Ovary (tissue), 3 donors: ENCODE data around the gene TMEM63B.

Source experiments
- EP300 ChIP-seq: sonication (generic); formaldehyde crosslinking; IDR thresholded peaks from one replicate; pipeline ENCODE4 v1.6.1; 2017; ENCODE audit warnings: antibody characterized with exemption
- TF ChIP-seq, protein P1 (sequence below), 3 donors: fragments of 450-650 bp in 2 of 3; fragments of 200-600 bp in 1 of 3; IDR thresholded peaks; one replicate each; pipeline versions ENCODE4 v1.5.1 to v1.8.0; 2016 to 2022; ENCODE audit warnings: antibody characterized with exemption in 3 of 3, mild to moderate bottlenecking in 1 of 3
- donor health status: DM: no; HTN: no; CAD: no.

DNA sequence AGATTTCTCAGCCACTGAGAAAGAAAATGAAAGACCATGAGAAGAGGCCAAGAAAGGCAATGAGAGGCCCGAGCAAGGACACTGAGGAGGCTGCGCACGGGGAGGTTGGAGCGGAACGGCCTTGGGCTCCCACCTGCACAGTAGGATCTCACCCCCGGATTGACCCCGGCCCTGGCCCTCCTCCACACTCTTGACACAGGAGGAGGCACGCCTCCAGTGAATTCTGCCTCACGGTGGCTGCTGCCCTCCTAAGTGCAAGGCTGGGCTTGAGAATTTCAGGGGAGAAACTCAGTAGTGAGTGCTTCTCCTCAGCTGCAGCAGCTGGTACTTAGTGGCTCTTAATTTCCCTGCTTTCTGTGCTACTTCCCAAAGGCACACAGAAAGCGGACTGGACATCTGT lies 18.1 kb upstream of the TMEM63B start:
- TF ChIP-seq, protein P1, sequence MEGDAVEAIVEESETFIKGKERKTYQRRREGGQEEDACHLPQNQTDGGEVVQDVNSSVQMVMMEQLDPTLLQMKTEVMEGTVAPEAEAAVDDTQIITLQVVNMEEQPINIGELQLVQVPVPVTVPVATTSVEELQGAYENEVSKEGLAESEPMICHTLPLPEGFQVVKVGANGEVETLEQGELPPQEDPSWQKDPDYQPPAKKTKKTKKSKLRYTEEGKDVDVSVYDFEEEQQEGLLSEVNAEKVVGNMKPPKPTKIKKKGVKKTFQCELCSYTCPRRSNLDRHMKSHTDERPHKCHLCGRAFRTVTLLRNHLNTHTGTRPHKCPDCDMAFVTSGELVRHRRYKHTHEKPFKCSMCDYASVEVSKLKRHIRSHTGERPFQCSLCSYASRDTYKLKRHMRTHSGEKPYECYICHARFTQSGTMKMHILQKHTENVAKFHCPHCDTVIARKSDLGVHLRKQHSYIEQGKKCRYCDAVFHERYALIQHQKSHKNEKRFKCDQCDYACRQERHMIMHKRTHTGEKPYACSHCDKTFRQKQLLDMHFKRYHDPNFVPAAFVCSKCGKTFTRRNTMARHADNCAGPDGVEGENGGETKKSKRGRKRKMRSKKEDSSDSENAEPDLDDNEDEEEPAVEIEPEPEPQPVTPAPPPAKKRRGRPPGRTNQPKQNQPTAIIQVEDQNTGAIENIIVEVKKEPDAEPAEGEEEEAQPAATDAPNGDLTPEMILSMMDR (IDR thresholded peaks at IDR 0.05): no peak
- no peak for TF ChIP-seq EP300
